Suprapubic skin (tissue), 4 donors: Measurements from ENCODE around the gene PTPRM. TPM values are rescaled to one million over a fixed set of nuclear protein-coding genes. Genes with fewer than 3 reads are reported as not detected.

Experiments
- DNase-seq, 2 donors: peaks; one replicate each; pipeline ENCODE4 v3.0.0-alpha.2; 2019; ENCODE audit warnings: low spot score in 2 of 2
- H3K27ac ChIP-seq: fragments of 200-600 bp; sonication (generic); one replicate; pipeline ENCODE4 v1.5.1; 2019
- H3K27me3 ChIP-seq: fragments of 200-600 bp; sonication (generic); one replicate; pipeline ENCODE4 v1.5.1; 2019
- H3K36me3 ChIP-seq: fragments of 200-600 bp; sonication (generic); one replicate; pipeline ENCODE4 v1.5.1; 2019
- H3K4me1 ChIP-seq: fragments of 200-600 bp; sonication (generic); one replicate; pipeline ENCODE4 v1.5.1; 2019
- H3K4me3 ChIP-seq: fragments of 200-600 bp; sonication (generic); one replicate; pipeline ENCODE4 v1.5.1; 2019; ENCODE audit warnings: mild to moderate bottlenecking
- H3K9me3 ChIP-seq: fragments of 200-600 bp; sonication (generic); one replicate; pipeline ENCODE4 v1.5.1; 2019
- CTCF ChIP-seq, 2 donors: fragments of 200-600 bp in 1 of 2; fragments of 450-650 bp in 1 of 2; sonication (generic) in 1 of 2; IDR thresholded peaks; one replicate each; pipeline ENCODE4 v1.5.1; 2016 to 2019; ENCODE audit warnings: antibody characterized with exemption in 2 of 2, mild to moderate bottlenecking in 1 of 2, moderate library complexity in 1 of 2
- EP300 ChIP-seq: sonication (generic); formaldehyde crosslinking; IDR thresholded peaks from one replicate; pipeline ENCODE4 v1.6.1; 2017; ENCODE audit warnings: antibody characterized with exemption
- POLR2A ChIP-seq, 2 donors: fragments of 450-650 bp; IDR thresholded peaks; one replicate each; pipeline ENCODE4 v1.6.1; 2017; ENCODE audit warnings: antibody characterized with exemption in 2 of 2, mild to moderate bottlenecking in 2 of 2, moderate library complexity in 2 of 2
- POLR2AphosphoS5 ChIP-seq, 3 donors: sonication (generic); formaldehyde crosslinking; IDR thresholded peaks; one replicate each; pipeline ENCODE4 v1.6.1; 2017; ENCODE audit warnings: antibody characterized with exemption in 3 of 3
- WGBS: methylation state at CpG from one replicate; pipeline ENCODE4 v1.1.5; 2018; 5-methylcytosine and 5-hydroxymethylcytosine counted together
- total RNA-seq, 4 donors: library from RNA; depleted of rRNA; stranded (reverse); fragments of >200 nt; gene quantifications; one replicate each; pipeline ENCODE4 v1.1.0, GENCODE V29; 2016

Gene PTPRM
- total RNA-seq, 4 donors from 2014 or later: 19.8 to 73.7 (median 40.0) TPM

GRCh38 chr18:7890075-7890474 lies 323.0 kb downstream of the PTPRM start:
- TF ChIP-seq POLR2A (IDR thresholded peaks at IDR 0.05) (no peak), CTCF (IDR thresholded peaks at IDR 0.05) (no peak), POLR2AphosphoS5 (IDR thresholded peaks at IDR 0.05) (no peak), EP300 (no peak)
- WGBS: 32% methylated on average over 2 of the region's 2 CpGs
- DNase-seq: no peak

GRCh38 chr18:7892556-7892955 lies 325.4 kb downstream of the PTPRM start:
- Histone ChIP-seq H3K27me3 (no peaks in the 10 kb centered on the region), H3K4me3 (no peak overlapping the region), H3K36me3 (no peaks in the 10 kb centered on the region), H3K4me1 (no peaks in the 10 kb centered on the region), H3K27ac (no peak overlapping the region), H3K9me3 (no peaks in the 10 kb centered on the region)
- 96% methylated on average over 6 of the region's 6 CpGs for WGBS
- TF ChIP-seq POLR2AphosphoS5 (IDR thresholded peaks at IDR 0.05) (no peak), CTCF (IDR thresholded peaks at IDR 0.05) (no peak), POLR2A (IDR thresholded peaks at IDR 0.05) (no peak), EP300 (no peak)
- no peak for DNase-seq

More at GRCh38 chr18:7890075-7890474, 323.0 kb downstream of the PTPRM start:
- Histone ChIP-seq H3K36me3 (no peaks in the 10 kb centered on the region), H3K4me3 (no peak overlapping the region), H3K27me3 (no peaks in the 10 kb centered on the region), H3K27ac (no peak overlapping the region), H3K9me3 (no peaks in the 10 kb centered on the region), H3K4me1 (no peaks in the 10 kb centered on the region)

GRCh38 chr18:7894592-7894991 lies 327.5 kb downstream of the PTPRM start:
- DNase-seq: no peak
- Histone ChIP-seq H3K4me3 (no peak overlapping the region), H3K27ac (no peak overlapping the region), H3K36me3 (no peaks in the 10 kb centered on the region), H3K9me3 (no peaks in the 10 kb centered on the region), H3K27me3 (no peaks in the 10 kb centered on the region), H3K4me1 (no peaks in the 10 kb centered on the region)
- WGBS: 97% methylated on average over 1 of the region's 1 CpG
- TF ChIP-seq POLR2AphosphoS5 (IDR thresholded peaks at IDR 0.05) (no peak), EP300 (no peak), CTCF (IDR thresholded peaks at IDR 0.05) (no peak), POLR2A (IDR thresholded peaks at IDR 0.05) (no peak)

GRCh38 chr18:7895346-7895745 lies 328.2 kb downstream of the PTPRM start:
- H3K27ac ChIP-seq: no peak overlapping the region

GRCh38 chr18:7896161-7896560 lies 329.0 kb downstream of the PTPRM start:
- Histone ChIP-seq H3K9me3 (no peaks in the 10 kb centered on the region), H3K36me3 (no peaks in the 10 kb centered on the region), H3K4me1 (no peaks in the 10 kb centered on the region), H3K27me3 (no peaks in the 10 kb centered on the region), H3K27ac (no peak overlapping the region), H3K4me3 (no peak overlapping the region)
- 63% methylated on average over 3 of the region's 3 CpGs for WGBS
- DNase-seq: no peak
- TF ChIP-seq EP300 (no peak), CTCF (IDR thresholded peaks at IDR 0.05) (no peak), POLR2AphosphoS5 (IDR thresholded peaks at IDR 0.05) (no peak), POLR2A (IDR thresholded peaks at IDR 0.05) (no peak)

More at GRCh38 chr18:7895346-7895745, 328.2 kb downstream of the PTPRM start:
- TF ChIP-seq POLR2A (IDR thresholded peaks at IDR 0.05): no peak
- no peak for TF ChIP-seq POLR2AphosphoS5 (IDR thresholded peaks at IDR 0.05)
- TF ChIP-seq CTCF (IDR thresholded peaks at IDR 0.05): no peak
- no peak for TF ChIP-seq EP300
- 77% methylated on average over 5 of the region's 5 CpGs for WGBS
- Histone ChIP-seq H3K4me1 (no peaks in the 10 kb centered on the region), H3K9me3 (no peaks in the 10 kb centered on the region), H3K36me3 (no peaks in the 10 kb centered on the region), H3K27me3 (no peaks in the 10 kb centered on the region), H3K4me3 (no peak overlapping the region)
- DNase-seq: no peak
